Uterus (tissue), 2 donors: ENCODE results near the gene MAP1LC3A.

Source experiments
- CTCF ChIP-seq, 4 experiments: fragments of 200-600 bp in 2 of 4; fragments of 450-650 bp in 2 of 4; sonication (generic) in 2 of 4; IDR thresholded peaks; one replicate each; pipeline ENCODE4 v1.5.1; 2016 to 2019; ENCODE audit warnings: antibody characterized with exemption in 4 of 4, mild to moderate bottlenecking in 2 of 4, moderate library complexity in 1 of 4
- POLR2A ChIP-seq, 2 donors: fragments of 450-650 bp; IDR thresholded peaks; one replicate each; pipeline ENCODE4 v1.6.1; 2016; ENCODE audit warnings: antibody characterized with exemption in 2 of 2, mild to moderate bottlenecking in 1 of 2, moderate library complexity in 1 of 2

- TF ChIP-seq POLR2A (IDR thresholded peaks at IDR 0.05) (no peak), CTCF (IDR thresholded peaks at IDR 0.05) (no peak)
Measured at GRCh38 chr20:34575756-34576155, 17.2 kb downstream of the MAP1LC3A start.
